HepG2 (cell line): ENCODE data around the gene MME.

Experiments used
- GATAD2A ChIP-seq: IDR thresholded peaks from 2 replicates; pipeline ENCODE4 v1.6.1; 2016
- MXI1 ChIP-seq: IDR thresholded peaks from 3 replicates; pipeline ENCODE4 v1.6.1; 2012; ENCODE audit warnings: low read depth, low read length, inconsistent platforms, borderline replicate concordance
- POLR2AphosphoS5 ChIP-seq: IDR thresholded peaks from 2 replicates; pipeline ENCODE4 v1.6.1; 2012; ENCODE audit warnings: low read depth, low read length
- SP1 ChIP-seq, 2 experiments: fragments of 450-650 bp in 1 of 2; sonication (generic) in 1 of 2; formaldehyde crosslinking in 1 of 2; IDR thresholded peaks; 2 replicates each; pipeline versions ENCODE4 v1.4.0 to v1.6.1; 2016 to 2020; ENCODE audit warnings: missing genetic modification reagents in 1 of 2
- ZKSCAN1 ChIP-seq: fragments of 150-350 bp; IDR thresholded peaks from 2 replicates; pipeline ENCODE4 v1.6.1; 2014; ENCODE audit warnings: low read length

DNA sequence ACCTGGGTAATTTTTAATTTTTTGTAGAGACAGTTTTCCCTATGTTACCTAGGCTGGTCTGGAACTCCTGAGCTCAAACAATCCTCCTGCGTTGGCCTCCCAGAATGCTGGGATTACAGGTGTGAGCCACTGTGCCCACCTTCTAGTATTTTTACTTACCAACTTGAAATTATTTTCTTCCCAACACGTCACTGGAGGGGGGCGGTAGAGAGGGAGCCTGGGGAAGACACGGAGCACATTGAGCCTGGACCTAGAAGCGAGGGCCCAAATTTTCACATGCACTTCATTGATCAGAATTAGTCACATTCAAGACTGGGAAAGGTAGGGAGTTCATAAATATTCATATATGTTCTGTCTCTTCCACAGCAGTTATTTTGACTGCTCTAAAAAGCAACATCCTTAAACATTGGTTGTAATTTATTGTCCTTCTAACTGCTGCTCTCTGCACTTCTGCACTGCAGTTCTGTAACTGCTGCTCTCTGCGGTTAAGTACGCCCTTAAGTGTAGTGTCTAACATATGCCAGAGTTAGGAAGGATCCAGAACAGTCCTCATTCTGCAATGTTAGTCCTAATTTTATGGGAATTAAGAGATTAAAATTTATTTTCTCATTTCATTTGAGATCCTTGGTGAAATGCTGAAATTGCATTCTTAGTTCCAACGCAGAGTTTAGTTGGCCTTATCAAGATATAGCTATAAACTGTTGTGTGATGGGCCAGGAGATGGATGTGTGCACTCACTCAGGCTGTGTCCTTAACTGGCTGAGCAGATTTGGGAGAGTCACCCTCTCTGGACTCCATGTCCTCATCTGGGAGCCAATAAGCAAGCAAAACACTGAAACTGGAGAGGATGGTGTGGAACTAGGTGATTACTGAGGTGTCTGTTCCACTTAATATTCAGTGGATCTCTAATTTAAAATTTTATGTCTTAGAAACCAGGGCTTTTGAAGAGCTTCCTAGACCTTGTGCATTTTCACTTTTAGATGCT lies 115.1 kb downstream of the MME start:
- TF ChIP-seq GATAD2A (CRISPR knock-in tag) (no peak), POLR2AphosphoS5 (no peak), MXI1 (no peak), SP1 (IDR thresholded peaks at IDR 0.05) (no peak), SP1 (CRISPR knock-in tag; IDR thresholded peaks at IDR 0.05) (no peak), ZKSCAN1 (no peak)
